OCI-LY7 (cell line): ENCODE results near the gene NEURL3. TPM values are rescaled to one million over a fixed set of nuclear protein-coding genes. Genes with fewer than 3 reads are reported as not detected.

Source experiments
- BruUV-seq: library from RNA; stranded (reverse); fragments of 400-500 nt; replicated peaks from 2 replicates; lab custom pipeline; 2021; lab: Mats Ljungman, UMichigan
- CTCF ChIA-PET: fragments of 300-600 bp; sonication (Branson Sonifier 250); formaldehyde crosslinking; loops from one replicate; lab custom pipeline; 2022; ENCODE audit warnings: antibody characterized with exemption; ENCODE audit not compliant: unreplicated experiment; lab: Charles Lee
- POLR2A ChIA-PET: fragments of 300-600 bp; sonication (Branson Sonifier 250); formaldehyde crosslinking; loops from one replicate; lab custom pipeline; 2022; ENCODE audit warnings: antibody characterized with exemption; lab: Charles Lee
- DNase-seq: peaks from one replicate; pipeline ENCODE4 v3.0.0-alpha.2; 2015; ENCODE audit warnings: low spot score
- H2AFZ ChIP-seq: fragments of 200-600 bp; sonication (generic), shearing (Covaris generic); 2 replicates; pipeline ENCODE4 v1.6.1; 2014; ENCODE audit warnings: mild to moderate bottlenecking, antibody characterized with exemption, low read length, moderate library complexity
- H3K27ac ChIP-seq: fragments of 200-600 bp; sonication (generic); 2 replicates; pipeline ENCODE4 v1.5.1; 2014; ENCODE audit warnings: mixed run types, low read depth, mild to moderate bottlenecking, moderate library complexity, low read length, inconsistent platforms; ENCODE audit not compliant: poor library complexity, severe bottlenecking
- H3K36me3 ChIP-seq: fragments of 200-600 bp; sonication (generic); 2 replicates; pipeline ENCODE4 v1.6.1; 2014; ENCODE audit warnings: mild to moderate bottlenecking, antibody characterized with exemption, low read length, moderate library complexity, mixed read lengths; ENCODE audit not compliant: insufficient read depth
- H3K4me1 ChIP-seq: fragments of 200-600 bp; sonication (generic); 2 replicates; pipeline ENCODE4 v1.5.1; 2014; ENCODE audit warnings: mild to moderate bottlenecking, low read length; ENCODE audit not compliant: insufficient read depth, poor library complexity, severe bottlenecking
- H3K4me2 ChIP-seq: fragments of 200-600 bp; sonication (generic); 2 replicates; pipeline ENCODE4 v1.6.1; 2014; ENCODE audit warnings: mild to moderate bottlenecking, low read length
- H3K4me3 ChIP-seq: fragments of 200-600 bp; sonication (generic); 2 replicates; pipeline ENCODE4 v1.5.1; 2014; ENCODE audit warnings: mild to moderate bottlenecking, low read depth, low read length; ENCODE audit not compliant: poor library complexity, severe bottlenecking
- H3K79me2 ChIP-seq: fragments of 200-600 bp; sonication (generic); 2 replicates; pipeline ENCODE4 v1.6.1; 2016; ENCODE audit warnings: low read depth, mild to moderate bottlenecking, low read length, moderate library complexity, mixed read lengths; ENCODE audit not compliant: insufficient read depth
- H3K9me2 ChIP-seq: fragments of 200-600 bp; sonication (generic); 2 replicates; pipeline ENCODE4 v1.6.1; 2016; ENCODE audit warnings: mild to moderate bottlenecking, low read length, mixed read lengths; ENCODE audit not compliant: insufficient read depth
- H3K9me3 ChIP-seq: fragments of 200-600 bp; sonication (generic); 2 replicates; pipeline ENCODE4 v1.6.1; 2014; ENCODE audit warnings: mild to moderate bottlenecking, mixed run types, low read length, mixed read lengths
- H4K20me1 ChIP-seq: fragments of 200-600 bp; sonication (generic); 2 replicates; pipeline ENCODE4 v1.6.1; 2014; ENCODE audit warnings: mild to moderate bottlenecking, antibody characterized with exemption, low read length, moderate library complexity, mixed read lengths; ENCODE audit not compliant: insufficient read depth
- EZH2phosphoT487 ChIP-seq: fragments of 200-600 bp; sonication (generic); IDR thresholded peaks from 2 replicates; pipeline ENCODE4 v1.6.1; 2018; ENCODE audit warnings: low read depth, borderline replicate concordance, mild to moderate bottlenecking, mixed run types, antibody characterized with exemption, low read length, moderate library complexity, mixed read lengths
- intact Hi-C: fragments of 100-400 bp; cut with micrococcal nuclease; formaldehyde crosslinking; loops from one replicate; pipeline ENCODE4 v1.10.0; 2022; ENCODE audit not compliant: unreplicated experiment
- total RNA-seq, 2 experiments: library from RNA; depleted of rRNA in 1 of 2; stranded (reverse); fragments of >200 nt in 1 of 2; shearing (Covaris generic) in 1 of 2; gene quantifications; 2 replicates each; pipeline ENCODE4 v1.2.3, GENCODE V29; 2014 to 2022
- TF ChIP-seq, protein P1 (sequence below): fragments of 200-600 bp; sonication (generic); conservative IDR thresholded peaks from 2 replicates; pipeline ENCODE4 v1.5.1; 2014; ENCODE audit warnings: mild to moderate bottlenecking, antibody characterized with exemption, low read length, moderate library complexity, mixed read lengths

NEURL3 gene
- total RNA-seq, 2 experiments from 2014 or later, result not detected

GRCh38 chr2:96523659-96524481 is 18.7 kb upstream of the NEURL3 start:
- Histone ChIP-seq H3K79me2 (no peaks in the 10 kb centered on the region), H3K9me2 (no peaks in the 10 kb centered on the region), H4K20me1 (no peaks in the 10 kb centered on the region), H3K4me2 (no peak overlapping the region), H3K9me3 (no peaks in the 10 kb centered on the region), H3K4me1 (peaks cover 5% of the 10 kb centered on the region), H3K27ac (no peak overlapping the region), H2AFZ (no peak overlapping the region), H3K36me3 (no peaks in the 10 kb centered on the region), H3K4me3 (no peak overlapping the region)
- TF ChIP-seq EZH2phosphoT487, result no peak
- TF ChIP-seq, protein P1, sequence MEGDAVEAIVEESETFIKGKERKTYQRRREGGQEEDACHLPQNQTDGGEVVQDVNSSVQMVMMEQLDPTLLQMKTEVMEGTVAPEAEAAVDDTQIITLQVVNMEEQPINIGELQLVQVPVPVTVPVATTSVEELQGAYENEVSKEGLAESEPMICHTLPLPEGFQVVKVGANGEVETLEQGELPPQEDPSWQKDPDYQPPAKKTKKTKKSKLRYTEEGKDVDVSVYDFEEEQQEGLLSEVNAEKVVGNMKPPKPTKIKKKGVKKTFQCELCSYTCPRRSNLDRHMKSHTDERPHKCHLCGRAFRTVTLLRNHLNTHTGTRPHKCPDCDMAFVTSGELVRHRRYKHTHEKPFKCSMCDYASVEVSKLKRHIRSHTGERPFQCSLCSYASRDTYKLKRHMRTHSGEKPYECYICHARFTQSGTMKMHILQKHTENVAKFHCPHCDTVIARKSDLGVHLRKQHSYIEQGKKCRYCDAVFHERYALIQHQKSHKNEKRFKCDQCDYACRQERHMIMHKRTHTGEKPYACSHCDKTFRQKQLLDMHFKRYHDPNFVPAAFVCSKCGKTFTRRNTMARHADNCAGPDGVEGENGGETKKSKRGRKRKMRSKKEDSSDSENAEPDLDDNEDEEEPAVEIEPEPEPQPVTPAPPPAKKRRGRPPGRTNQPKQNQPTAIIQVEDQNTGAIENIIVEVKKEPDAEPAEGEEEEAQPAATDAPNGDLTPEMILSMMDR, result no peak
- POLR2A ChIA-PET, result no interaction called here
- CTCF ChIA-PET, result no interaction called here
- intact Hi-C loops, result no loop called here
- no TSS peak for BruUV-seq
- DNase-seq, result no peak

GRCh38 chr2:96522304-96523203 is 17.4 kb upstream of the NEURL3 start:
- no peak for DNase-seq
- H3K9me2 ChIP-seq, result no peaks in the 10 kb centered on the region
- intact Hi-C loops, result no loop called here
- no peak overlapping the region for H3K4me2 ChIP-seq
- no peaks in the 10 kb centered on the region for H3K9me3 ChIP-seq
- H2AFZ ChIP-seq, result no peak overlapping the region
- H3K4me3 ChIP-seq, result no peak overlapping the region
- CTCF ChIA-PET, result interaction anchor here (0.7 kb wide), 1 partner anchor 278 kb away, joined by 7 read pairs; no protein-coding TSS in a partner anchor
- no peaks in the 10 kb centered on the region for H3K4me1 ChIP-seq
- H4K20me1 ChIP-seq, result no peaks in the 10 kb centered on the region
- no peaks in the 10 kb centered on the region for H3K79me2 ChIP-seq
- no peak for TF ChIP-seq EZH2phosphoT487
- TF ChIP-seq, protein P1, result no peak
- H3K27ac ChIP-seq, result no peak overlapping the region
- BruUV-seq, result no TSS peak
- POLR2A ChIA-PET, result interaction anchor here (0.7 kb wide), 1 partner anchor 111 kb away, joined by 4 read pairs; no protein-coding TSS in a partner anchor
- H3K36me3 ChIP-seq, result no peaks in the 10 kb centered on the region
